AG04450 (cell line): ENCODE measurements around the gene KRTAP4-2. TPM values are rescaled to one million over a fixed set of nuclear protein-coding genes. Genes with fewer than 3 reads are reported as not detected.
A peak's percentile ranks its signal among the peaks of the same experiment; 100 is the strongest.

Experiments
- CTCF ChIA-PET: fragments of 300-600, 350-600 bp; formaldehyde crosslinking; extraction: SDS; loops from one replicate; lab custom pipeline; 2022; ENCODE audit warnings: antibody characterized with exemption, inconsistent platforms; lab: Charles Lee
- POLR2A ChIA-PET: fragments of 350-600 bp; formaldehyde crosslinking; extraction: SDS; loops from one replicate; lab custom pipeline; 2021; ENCODE audit warnings: antibody characterized with exemption, inconsistent platforms; lab: Yijun Ruan, JAX
- DNase-seq: peaks from one replicate; pipeline ENCODE4 v3.0.0-alpha.2; 2011; ENCODE audit warnings: low read depth, low spot score
- H3K27ac ChIP-seq: one replicate; pipeline ENCODE4 v1.5.1; 2012; ENCODE audit warnings: low read depth, low read length, control low read depth
- H3K27me3 ChIP-seq: one replicate; pipeline ENCODE4 v1.6.0; 2012; ENCODE audit warnings: low read length; ENCODE audit not compliant: control insufficient read depth, insufficient read depth
- H3K4me3 ChIP-seq: 2 replicates; pipeline ENCODE4 v1.5.1; 2011; ENCODE audit warnings: mild to moderate bottlenecking, low read depth, low read length, control low read depth
- H3K9me3 ChIP-seq: 2 replicates; pipeline ENCODE4 v1.5.1; 2012; ENCODE audit warnings: low read length; ENCODE audit not compliant: control insufficient read depth, insufficient read depth
- CTCF ChIP-seq: IDR thresholded peaks from 2 replicates; pipeline ENCODE4 v1.5.1; 2011; ENCODE audit warnings: low read depth, low read length, control low read depth, inconsistent platforms
- polyA plus RNA-seq: library from polyadenylated mRNA; depleted of rRNA; stranded (reverse); fragments of >200 nt; gene quantifications from 2 replicates; pipeline ENCODE4 v1.2.3, GENCODE V29; 2011; rRNA removed
- small RNA-seq: library from RNA; depleted of rRNA; stranded (forward); fragments of <200 nt; gene quantifications from one replicate; pipeline ENCODE3, GENCODE V24; 2012; ENCODE audit warnings: low read depth; ENCODE audit not compliant: insufficient read length

Gene KRTAP4-2
- polyA plus RNA-seq, 1 experiment = not detected

GRCh38 chr17:41133880-41134735 is 43.9 kb downstream of the KRTAP4-2 start:
- TF ChIP-seq CTCF = no peak
- no peaks in the 10 kb centered on the region for H3K27me3 ChIP-seq
- H3K9me3 ChIP-seq = no peaks in the 10 kb centered on the region
- CTCF ChIA-PET = no interaction called here
- H3K27ac ChIP-seq = peak overlapping the region; percentile 80
- POLR2A ChIA-PET = interaction anchor here (0.6 kb wide), 1 partner anchor 408 kb away, joined by 4 read pairs; no protein-coding TSS in a partner anchor
- DNase-seq = no peak
- no peak overlapping the region for H3K4me3 ChIP-seq

GRCh38 chr17:41131979-41132378 is 46.0 kb downstream of the KRTAP4-2 start:
- Histone ChIP-seq H3K4me3 (no peak overlapping the region), H3K27ac (no peak overlapping the region), H3K27me3 (no peaks in the 10 kb centered on the region), H3K9me3 (no peaks in the 10 kb centered on the region)
- TF ChIP-seq CTCF = no peak
- DNase-seq = no peak
- ChIA-PET CTCF (interaction anchor here (0.8 kb wide), 1 partner anchor 84 kb away, joined by 3 read pairs; no protein-coding TSS in a partner anchor), POLR2A (interaction anchor here (1.2 kb wide), 1 partner anchor 73 kb away, joined by 4 read pairs; no protein-coding TSS in a partner anchor)

Small RNA genes lying within 50 kb of the gene (small RNA-seq; reads per million reads assigned to genes)
- not detected for gene KRTAP4-17P

Other genes starting within 250 kb of the KRTAP4-2 start
- gene KRT23, start 240.6 kb downstream of the KRTAP4-2 start, polyA plus RNA-seq = 0.06 TPM in 1 of 2 replicates, not detected in the other
- gene KRT39, start 211.3 kb downstream of the KRTAP4-2 start, polyA plus RNA-seq = 0.11 TPM in 1 of 2 replicates, not detected in the other
- gene KRT40, start 193.9 kb downstream of the KRTAP4-2 start, polyA plus RNA-seq = not detected in 2 replicates
- gene KRTAP3-3, start 184.1 kb downstream of the KRTAP4-2 start, polyA plus RNA-seq = not detected in 2 replicates
- not detected in 2 replicates for gene KRTAP3-2, start 178.3 kb downstream of the KRTAP4-2 start, polyA plus RNA-seq
- not detected in 2 replicates for gene KRTAP3-1, start 169.1 kb downstream of the KRTAP4-2 start, polyA plus RNA-seq
- 16.9 and 20.2 TPM in 2 replicates for gene KRTAP1-5, start 151.0 kb downstream of the KRTAP4-2 start, polyA plus RNA-seq
- gene KRTAP1-4, start 148.0 kb downstream of the KRTAP4-2 start, polyA plus RNA-seq = not detected in 2 replicates
- gene KRTAP1-3, start 143.3 kb downstream of the KRTAP4-2 start, polyA plus RNA-seq = not detected in 2 replicates
- 0.19 and 0.27 TPM in 2 replicates for gene KRTAP1-1, start 136.8 kb downstream of the KRTAP4-2 start, polyA plus RNA-seq
- gene KRTAP2-1, start 130.9 kb downstream of the KRTAP4-2 start, polyA plus RNA-seq = not detected in 2 replicates
- not detected in 2 replicates for gene KRTAP2-2, start 123.0 kb downstream of the KRTAP4-2 start, polyA plus RNA-seq
- gene KRTAP2-3, start 118.1 kb downstream of the KRTAP4-2 start, polyA plus RNA-seq = 1.3 and 2.5 TPM in 2 replicates
- gene KRTAP2-4, start 112.3 kb downstream of the KRTAP4-2 start, polyA plus RNA-seq = not detected in 2 replicates
- gene KRTAP4-7, start 94.1 kb downstream of the KRTAP4-2 start, polyA plus RNA-seq = not detected in 2 replicates
- not detected in 2 replicates for gene KRTAP4-8, start 80.1 kb downstream of the KRTAP4-2 start, polyA plus RNA-seq
- not detected in 2 replicates for gene KRTAP4-16, start 76.0 kb downstream of the KRTAP4-2 start, polyA plus RNA-seq
- gene KRTAP4-9, start 72.8 kb downstream of the KRTAP4-2 start, polyA plus RNA-seq = not detected in 2 replicates
- not detected in 2 replicates for gene KRTAP4-11, start 59.8 kb downstream of the KRTAP4-2 start, polyA plus RNA-seq
- gene KRTAP4-12, start 54.0 kb downstream of the KRTAP4-2 start, polyA plus RNA-seq = not detected in 2 replicates
- not detected in 2 replicates for gene KRTAP4-6, start 37.7 kb downstream of the KRTAP4-2 start, polyA plus RNA-seq
- not detected in 2 replicates for gene KRTAP4-5, start 28.4 kb downstream of the KRTAP4-2 start, polyA plus RNA-seq
- gene KRTAP4-4, start 17.5 kb downstream of the KRTAP4-2 start, polyA plus RNA-seq = not detected in 2 replicates
- gene KRTAP4-3, start 10.0 kb downstream of the KRTAP4-2 start, polyA plus RNA-seq = not detected in 2 replicates
- gene KRTAP4-1, start 6.7 kb upstream of the KRTAP4-2 start, polyA plus RNA-seq = not detected in 2 replicates
- gene KRTAP9-1, start 11.7 kb upstream of the KRTAP4-2 start, polyA plus RNA-seq = not detected in 2 replicates
- not detected in 2 replicates for gene KRTAP9-2, start 48.4 kb upstream of the KRTAP4-2 start, polyA plus RNA-seq
- not detected in 2 replicates for gene KRTAP9-3, start 54.2 kb upstream of the KRTAP4-2 start, polyA plus RNA-seq
- gene KRTAP9-8, start 59.8 kb upstream of the KRTAP4-2 start, polyA plus RNA-seq = not detected in 2 replicates
- not detected in 2 replicates for gene KRTAP9-4, start 71.5 kb upstream of the KRTAP4-2 start, polyA plus RNA-seq
- not detected in 2 replicates for gene KRTAP9-9, start 77.2 kb upstream of the KRTAP4-2 start, polyA plus RNA-seq
- not detected in 2 replicates for gene KRTAP9-6, start 87.2 kb upstream of the KRTAP4-2 start, polyA plus RNA-seq
- not detected in 2 replicates for gene KRTAP9-7, start 97.5 kb upstream of the KRTAP4-2 start, polyA plus RNA-seq
- not detected in 2 replicates for gene KRTAP29-1, start 124.6 kb upstream of the KRTAP4-2 start, polyA plus RNA-seq
- not detected in 2 replicates for gene KRTAP16-1, start 131.1 kb upstream of the KRTAP4-2 start, polyA plus RNA-seq
- gene KRTAP17-1, start 137.5 kb upstream of the KRTAP4-2 start, polyA plus RNA-seq = not detected in 2 replicates
- not detected in 2 replicates for gene KRT33A, start 172.6 kb upstream of the KRTAP4-2 start, polyA plus RNA-seq
- gene KRT33B, start 191.6 kb upstream of the KRTAP4-2 start, polyA plus RNA-seq = 0.07 TPM in 1 of 2 replicates, not detected in the other
- gene KRT34, start 204.1 kb upstream of the KRTAP4-2 start, polyA plus RNA-seq = 0.27 and 0.29 TPM in 2 replicates
- gene KRT31, start 219.4 kb upstream of the KRTAP4-2 start, polyA plus RNA-seq = not detected in 2 replicates
- not detected in 2 replicates for gene KRT37, start 246.4 kb upstream of the KRTAP4-2 start, polyA plus RNA-seq